HEK293 (cell line): ENCODE measurements around the gene RPL26.

Experiments
- BCL11A ChIP-seq: fragments of 450-650 bp; formaldehyde crosslinking; IDR thresholded peaks from 2 replicates; pipeline ENCODE4 v1.5.1; 2016; ENCODE audit warnings: low read depth, missing biosample characterization, missing genetic modification characterization
- CTCF ChIP-seq: fragments of 450-650 bp; formaldehyde crosslinking; IDR thresholded peaks from 2 replicates; pipeline ENCODE4 v1.5.1; 2016; ENCODE audit warnings: missing biosample characterization, missing genetic modification characterization
- KLF9 ChIP-seq: fragments of 450-650 bp; formaldehyde crosslinking; IDR thresholded peaks from 2 replicates; pipeline ENCODE4 v1.5.1; 2016; ENCODE audit warnings: missing biosample characterization, missing genetic modification characterization, low read depth
- SCRT2 ChIP-seq: fragments of 450-650 bp; formaldehyde crosslinking; IDR thresholded peaks from 2 replicates; pipeline ENCODE4 v1.5.1; 2016; ENCODE audit warnings: missing biosample characterization, missing genetic modification characterization
- TRIM28 ChIP-seq: IDR thresholded peaks from 2 replicates; pipeline ENCODE4 v1.6.1; 2011; ENCODE audit warnings: low read length, control low read depth, borderline replicate concordance
- ZBTB44 ChIP-seq: fragments of 450-650 bp; IDR thresholded peaks from 2 replicates; pipeline ENCODE4 v1.5.1; 2018; ENCODE audit warnings: missing biosample characterization, mild to moderate bottlenecking, missing genetic modification characterization
- ZNF19 ChIP-seq: fragments of 450-650 bp; formaldehyde crosslinking; IDR thresholded peaks from 2 replicates; pipeline ENCODE4; 2016; ENCODE audit warnings: missing biosample characterization, missing genetic modification characterization, low read depth
- ZNF248 ChIP-seq: fragments of 450-650 bp; formaldehyde crosslinking; IDR thresholded peaks from 2 replicates; pipeline ENCODE4 v1.5.1; 2017; ENCODE audit warnings: missing biosample characterization, missing genetic modification characterization
- ZNF280D ChIP-seq: fragments of 450-650 bp; formaldehyde crosslinking; IDR thresholded peaks from 2 replicates; pipeline ENCODE4 v1.5.1; 2016; ENCODE audit warnings: missing biosample characterization, missing genetic modification characterization
- ZNF354C ChIP-seq: fragments of 450-650 bp; formaldehyde crosslinking; IDR thresholded peaks from 2 replicates; pipeline ENCODE4 v1.5.1; 2016; ENCODE audit warnings: missing biosample characterization, missing genetic modification characterization, low read depth, borderline replicate concordance
- ZNF473 ChIP-seq: fragments of 450-650 bp; formaldehyde crosslinking; IDR thresholded peaks from 2 replicates; pipeline ENCODE4 v1.5.1; 2017; ENCODE audit warnings: missing biosample characterization, missing genetic modification characterization
- ZNF514 ChIP-seq: fragments of 450-650 bp; formaldehyde crosslinking; IDR thresholded peaks from 2 replicates; pipeline ENCODE4 v1.5.1; 2016; ENCODE audit warnings: missing biosample characterization, missing genetic modification characterization
- ZNF580 ChIP-seq: fragments of 450-650 bp; formaldehyde crosslinking; IDR thresholded peaks from 2 replicates; pipeline ENCODE4 v1.5.1; 2016; ENCODE audit warnings: missing biosample characterization, missing genetic modification characterization
- ZNF585B ChIP-seq: fragments of 450-650 bp; formaldehyde crosslinking; IDR thresholded peaks from 2 replicates; pipeline ENCODE4 v1.5.1; 2016; ENCODE audit warnings: missing biosample characterization, missing genetic modification characterization
- ZNF621 ChIP-seq: fragments of 450-650 bp; formaldehyde crosslinking; IDR thresholded peaks from 2 replicates; pipeline ENCODE4 v1.5.1; 2017; ENCODE audit warnings: missing biosample characterization, missing genetic modification characterization
- ZNF626 ChIP-seq: fragments of 450-650 bp; sonication (Bioruptor Pico); formaldehyde crosslinking; IDR thresholded peaks from 2 replicates; pipeline ENCODE4 v1.5.1; 2018; ENCODE audit warnings: missing biosample characterization, missing genetic modification characterization, inconsistent platforms
- ZNF660 ChIP-seq: fragments of 450-650 bp; IDR thresholded peaks from 2 replicates; pipeline ENCODE4 v1.5.1; 2018; ENCODE audit warnings: missing biosample characterization, mild to moderate bottlenecking, missing genetic modification characterization
- ZNF776 ChIP-seq: fragments of 450-650 bp; formaldehyde crosslinking; IDR thresholded peaks from 2 replicates; pipeline ENCODE4 v1.5.0; 2017; ENCODE audit warnings: missing biosample characterization, missing genetic modification characterization, borderline replicate concordance
- ZNF777 ChIP-seq: fragments of 450-650 bp; formaldehyde crosslinking; IDR thresholded peaks from 2 replicates; pipeline ENCODE4 v1.5.1; 2017; ENCODE audit warnings: missing biosample characterization, missing genetic modification characterization, borderline replicate concordance
- ZSCAN16 ChIP-seq: fragments of 450-650 bp; formaldehyde crosslinking; IDR thresholded peaks from 2 replicates; pipeline ENCODE4 v1.5.1; 2016; ENCODE audit warnings: missing biosample characterization, missing genetic modification characterization
- ZSCAN23 ChIP-seq: fragments of 450-650 bp; formaldehyde crosslinking; IDR thresholded peaks from 2 replicates; pipeline ENCODE4 v1.5.1; 2016; ENCODE audit warnings: missing biosample characterization, missing genetic modification characterization
- TF ChIP-seq, protein P1 (sequence below): fragments of 450-650 bp; formaldehyde crosslinking; IDR thresholded peaks from 2 replicates; pipeline ENCODE4 v1.5.1; 2017; ENCODE audit warnings: missing biosample characterization, missing genetic modification characterization
- TF ChIP-seq, protein P2 (sequence below): fragments of 450-650 bp; formaldehyde crosslinking; IDR thresholded peaks from 2 replicates; pipeline ENCODE4 v1.5.1; 2016; ENCODE audit warnings: missing biosample characterization, missing genetic modification characterization
- TF ChIP-seq, protein P3 (sequence below): fragments of 450-650 bp; formaldehyde crosslinking; IDR thresholded peaks from 2 replicates; pipeline ENCODE4 v1.5.1; 2016; ENCODE audit warnings: missing biosample characterization, missing genetic modification characterization
- TF ChIP-seq, protein P4 (sequence below): fragments of 450-650 bp; formaldehyde crosslinking; IDR thresholded peaks from 2 replicates; pipeline ENCODE4 v1.5.1; 2016; ENCODE audit warnings: missing biosample characterization, missing genetic modification characterization

Gene RPL26

DNA sequence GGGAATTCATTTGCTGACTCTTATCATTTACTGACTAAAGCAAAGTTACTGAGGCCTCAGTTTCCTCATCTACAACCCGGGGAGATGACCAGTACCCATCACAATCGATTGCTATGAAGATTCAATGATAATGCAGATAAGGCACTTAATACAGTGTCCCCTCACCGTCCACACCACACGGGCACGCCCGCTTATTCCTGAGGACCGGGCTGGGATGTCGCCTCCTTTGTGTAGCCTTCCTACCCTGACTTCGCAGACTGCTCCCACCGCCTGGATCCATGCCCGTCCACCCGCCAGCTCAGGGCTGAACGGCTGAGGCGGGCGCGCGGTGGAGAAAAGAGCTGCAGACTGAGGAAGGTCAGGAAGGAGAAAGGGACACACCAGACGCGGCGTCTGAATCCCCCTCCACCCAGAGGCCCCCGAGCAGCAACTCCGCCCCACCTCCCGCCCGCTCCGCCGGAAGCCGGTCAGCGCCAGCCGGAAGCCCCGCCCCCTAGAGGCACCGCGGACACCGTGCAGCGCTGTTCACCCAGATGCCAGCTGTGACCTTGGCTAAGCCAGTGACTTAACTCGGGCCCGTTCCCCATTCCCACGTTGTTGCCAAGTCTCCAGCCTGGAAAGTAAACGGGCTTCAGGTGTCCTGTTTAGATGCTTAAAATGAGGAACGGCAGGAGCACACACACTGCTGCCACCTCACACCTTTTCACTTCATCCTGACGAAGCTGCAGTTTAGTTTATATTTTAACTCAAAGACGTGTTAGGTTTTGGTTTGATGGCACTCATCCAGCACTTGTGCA, 6.5 kb downstream of the RPL26 start, which contains the start of gene KRABD2 (continued):
- TF ChIP-seq ZNF280D (tag by site-specific recombination) (no peak), ZNF626 (tag by site-specific recombination) (no peak), ZNF660 (tag by site-specific recombination) (peak; percentile 92), ZNF777 (no peak), TRIM28 (no peak), CTCF (peak; percentile 96), ZNF354C (tag by site-specific recombination) (no peak), BCL11A (tag by site-specific recombination) (peak; percentile 95), ZBTB44 (tag by site-specific recombination) (peak; percentile 50; the same call in 1 of the 2 replicates), ZNF473 (tag by site-specific recombination) (no peak), KLF9 (tag by site-specific recombination) (peak; percentile 72), ZSCAN23 (tag by site-specific recombination) (no peak), ZNF248 (tag by site-specific recombination) (no peak), ZNF514 (no peak), ZNF776 (no peak), ZSCAN16 (tag by site-specific recombination) (no peak), ZNF19 (tag by site-specific recombination) (no peak), ZNF585B (tag by site-specific recombination) (no peak), ZNF621 (no peak), ZNF580 (no peak), SCRT2 (no peak)
- TF ChIP-seq, protein P1, sequence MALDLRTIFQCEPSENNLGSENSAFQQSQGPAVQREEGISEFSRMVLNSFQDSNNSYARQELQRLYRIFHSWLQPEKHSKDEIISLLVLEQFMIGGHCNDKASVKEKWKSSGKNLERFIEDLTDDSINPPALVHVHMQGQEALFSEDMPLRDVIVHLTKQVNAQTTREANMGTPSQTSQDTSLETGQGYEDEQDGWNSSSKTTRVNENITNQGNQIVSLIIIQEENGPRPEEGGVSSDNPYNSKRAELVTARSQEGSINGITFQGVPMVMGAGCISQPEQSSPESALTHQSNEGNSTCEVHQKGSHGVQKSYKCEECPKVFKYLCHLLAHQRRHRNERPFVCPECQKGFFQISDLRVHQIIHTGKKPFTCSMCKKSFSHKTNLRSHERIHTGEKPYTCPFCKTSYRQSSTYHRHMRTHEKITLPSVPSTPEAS: no peak
- TF ChIP-seq, protein P2, sequence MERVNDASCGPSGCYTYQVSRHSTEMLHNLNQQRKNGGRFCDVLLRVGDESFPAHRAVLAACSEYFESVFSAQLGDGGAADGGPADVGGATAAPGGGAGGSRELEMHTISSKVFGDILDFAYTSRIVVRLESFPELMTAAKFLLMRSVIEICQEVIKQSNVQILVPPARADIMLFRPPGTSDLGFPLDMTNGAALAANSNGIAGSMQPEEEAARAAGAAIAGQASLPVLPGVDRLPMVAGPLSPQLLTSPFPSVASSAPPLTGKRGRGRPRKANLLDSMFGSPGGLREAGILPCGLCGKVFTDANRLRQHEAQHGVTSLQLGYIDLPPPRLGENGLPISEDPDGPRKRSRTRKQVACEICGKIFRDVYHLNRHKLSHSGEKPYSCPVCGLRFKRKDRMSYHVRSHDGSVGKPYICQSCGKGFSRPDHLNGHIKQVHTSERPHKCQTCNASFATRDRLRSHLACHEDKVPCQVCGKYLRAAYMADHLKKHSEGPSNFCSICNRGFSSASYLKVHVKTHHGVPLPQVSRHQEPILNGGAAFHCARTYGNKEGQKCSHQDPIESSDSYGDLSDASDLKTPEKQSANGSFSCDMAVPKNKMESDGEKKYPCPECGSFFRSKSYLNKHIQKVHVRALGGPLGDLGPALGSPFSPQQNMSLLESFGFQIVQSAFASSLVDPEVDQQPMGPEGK (tag by site-specific recombination): peak; percentile 97
- TF ChIP-seq, protein P3, sequence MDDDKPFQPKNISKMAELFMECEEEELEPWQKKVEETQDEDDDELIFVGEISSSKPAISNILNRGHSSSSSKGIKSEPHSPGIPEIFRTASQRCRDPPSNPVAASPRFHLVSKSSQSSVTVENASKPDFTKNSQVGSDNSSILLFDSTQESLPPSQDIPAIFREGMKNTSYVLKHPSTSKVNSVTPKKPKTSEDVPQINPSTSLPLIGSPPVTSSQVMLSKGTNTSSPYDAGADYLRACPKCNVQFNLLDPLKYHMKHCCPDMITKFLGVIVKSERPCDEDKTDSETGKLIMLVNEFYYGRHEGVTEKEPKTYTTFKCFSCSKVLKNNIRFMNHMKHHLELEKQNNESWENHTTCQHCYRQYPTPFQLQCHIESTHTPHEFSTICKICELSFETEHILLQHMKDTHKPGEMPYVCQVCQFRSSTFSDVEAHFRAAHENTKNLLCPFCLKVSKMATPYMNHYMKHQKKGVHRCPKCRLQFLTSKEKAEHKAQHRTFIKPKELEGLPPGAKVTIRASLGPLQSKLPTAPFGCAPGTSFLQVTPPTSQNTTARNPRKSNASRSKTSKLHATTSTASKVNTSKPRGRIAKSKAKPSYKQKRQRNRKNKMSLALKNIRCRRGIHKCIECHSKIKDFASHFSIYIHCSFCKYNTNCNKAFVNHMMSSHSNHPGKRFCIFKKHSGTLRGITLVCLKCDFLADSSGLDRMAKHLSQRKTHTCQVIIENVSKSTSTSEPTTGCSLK (tag by site-specific recombination): no peak
- TF ChIP-seq, protein P4, sequence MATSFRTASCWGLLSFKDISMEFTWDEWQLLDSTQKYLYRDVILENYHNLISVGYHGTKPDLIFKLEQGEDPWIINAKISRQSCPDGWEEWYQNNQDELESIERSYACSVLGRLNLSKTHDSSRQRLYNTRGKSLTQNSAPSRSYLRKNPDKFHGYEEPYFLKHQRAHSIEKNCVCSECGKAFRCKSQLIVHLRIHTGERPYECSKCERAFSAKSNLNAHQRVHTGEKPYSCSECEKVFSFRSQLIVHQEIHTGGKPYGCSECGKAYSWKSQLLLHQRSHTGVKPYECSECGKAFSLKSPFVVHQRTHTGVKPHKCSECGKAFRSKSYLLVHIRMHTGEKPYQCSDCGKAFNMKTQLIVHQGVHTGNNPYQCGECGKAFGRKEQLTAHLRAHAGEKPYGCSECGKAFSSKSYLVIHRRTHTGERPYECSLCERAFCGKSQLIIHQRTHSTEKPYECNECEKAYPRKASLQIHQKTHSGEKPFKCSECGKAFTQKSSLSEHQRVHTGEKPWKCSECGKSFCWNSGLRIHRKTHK (tag by site-specific recombination): no peak
